ENCODE data around the gene S100P. TPM values are rescaled to one million over a fixed set of nuclear protein-coding genes. Genes with fewer than 3 reads are reported as not detected.

S100P gene
- total RNA-seq, 3 donors from 2014 or later = 15.7 to 189 (median 70.4) TPM

DNA sequence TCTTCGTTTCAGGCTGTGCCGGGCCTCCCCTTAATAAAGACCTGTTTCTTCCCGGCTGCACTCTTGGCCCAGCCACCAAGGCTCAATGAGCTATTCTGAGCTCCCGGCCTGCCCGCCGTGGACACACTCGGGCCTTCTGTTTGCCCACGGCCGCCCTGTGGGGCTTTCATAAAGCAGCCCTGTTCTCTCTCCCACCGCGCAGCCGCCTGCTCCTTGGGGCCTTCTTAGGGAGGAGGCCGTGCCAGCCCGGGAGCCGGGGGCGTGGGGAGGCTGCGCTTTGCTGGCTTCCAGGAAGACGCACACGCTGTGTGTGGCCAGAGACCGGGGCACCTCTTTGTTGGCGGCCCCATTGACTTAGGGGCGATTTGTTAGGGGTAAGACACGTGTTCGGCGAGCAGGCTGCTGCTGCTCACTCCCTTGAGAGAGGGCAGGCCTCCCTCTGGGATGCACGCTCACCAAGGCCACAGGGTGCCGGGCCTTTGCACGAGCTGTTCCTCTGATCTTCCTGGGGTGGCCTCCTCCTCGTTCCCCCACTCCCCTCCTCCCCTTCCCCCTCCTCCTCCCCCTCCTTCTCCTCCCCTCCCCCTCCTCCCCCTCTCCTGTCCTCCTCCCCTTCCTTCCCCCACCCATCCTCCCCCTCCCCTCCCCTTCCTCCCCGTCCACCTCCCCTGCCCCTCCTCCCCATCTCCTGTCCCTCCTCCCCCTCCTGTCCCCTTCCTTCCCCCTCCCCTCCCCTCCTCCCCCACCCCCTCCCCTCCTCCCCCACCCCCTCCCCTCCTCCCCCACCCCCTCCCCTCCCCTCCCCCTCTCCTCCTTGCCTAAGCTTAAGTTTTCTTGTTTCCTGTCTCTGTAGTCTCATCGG, 33.6 kb downstream of the S100P start:
- no peaks in the 10 kb centered on the region for H3K9me3 ChIP-seq
- no peaks in the 10 kb centered on the region for H3K36me3 ChIP-seq (ENCODE audit: low read depth)
- H3K4me1 ChIP-seq (ENCODE audit: low read depth) = no peaks in the 10 kb centered on the region
- H3K4me3 ChIP-seq = no peak overlapping the region
- TF ChIP-seq, protein P1, sequence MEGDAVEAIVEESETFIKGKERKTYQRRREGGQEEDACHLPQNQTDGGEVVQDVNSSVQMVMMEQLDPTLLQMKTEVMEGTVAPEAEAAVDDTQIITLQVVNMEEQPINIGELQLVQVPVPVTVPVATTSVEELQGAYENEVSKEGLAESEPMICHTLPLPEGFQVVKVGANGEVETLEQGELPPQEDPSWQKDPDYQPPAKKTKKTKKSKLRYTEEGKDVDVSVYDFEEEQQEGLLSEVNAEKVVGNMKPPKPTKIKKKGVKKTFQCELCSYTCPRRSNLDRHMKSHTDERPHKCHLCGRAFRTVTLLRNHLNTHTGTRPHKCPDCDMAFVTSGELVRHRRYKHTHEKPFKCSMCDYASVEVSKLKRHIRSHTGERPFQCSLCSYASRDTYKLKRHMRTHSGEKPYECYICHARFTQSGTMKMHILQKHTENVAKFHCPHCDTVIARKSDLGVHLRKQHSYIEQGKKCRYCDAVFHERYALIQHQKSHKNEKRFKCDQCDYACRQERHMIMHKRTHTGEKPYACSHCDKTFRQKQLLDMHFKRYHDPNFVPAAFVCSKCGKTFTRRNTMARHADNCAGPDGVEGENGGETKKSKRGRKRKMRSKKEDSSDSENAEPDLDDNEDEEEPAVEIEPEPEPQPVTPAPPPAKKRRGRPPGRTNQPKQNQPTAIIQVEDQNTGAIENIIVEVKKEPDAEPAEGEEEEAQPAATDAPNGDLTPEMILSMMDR (IDR thresholded peaks at IDR 0.05) = no peak
- no peak for ATAC-seq
- intact Hi-C loops (cut with DNase I, micrococcal nuclease) = no loop called here
- DNase-seq = no peak

DNA sequence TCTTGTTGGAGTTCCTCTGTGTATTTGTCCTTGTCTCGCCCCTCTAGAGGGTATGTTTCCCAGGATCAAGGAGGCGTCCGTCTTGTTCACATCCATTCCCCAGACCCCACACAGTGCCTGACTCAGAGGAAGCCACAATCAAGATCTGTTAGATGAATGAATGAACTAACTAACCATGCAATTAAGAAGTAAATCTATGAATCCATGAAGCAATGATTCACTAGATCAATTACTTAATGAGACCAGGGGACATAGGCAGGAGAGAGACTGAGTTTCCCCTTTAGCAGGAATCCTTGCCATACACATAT, 34.2 kb downstream of the S100P start:
- Histone ChIP-seq H3K9me3 (no peaks in the 10 kb centered on the region), H3K36me3 (ENCODE audit: low read depth) (no peaks in the 10 kb centered on the region), H3K4me3 (no peak overlapping the region), H3K4me1 (ENCODE audit: low read depth) (no peaks in the 10 kb centered on the region)
- DNase-seq (no peak), ATAC-seq (no peak)
- intact Hi-C loops (cut with DNase I, micrococcal nuclease) = no loop called here
- TF ChIP-seq, protein P1 (IDR thresholded peaks at IDR 0.05) = no peak

DNA sequence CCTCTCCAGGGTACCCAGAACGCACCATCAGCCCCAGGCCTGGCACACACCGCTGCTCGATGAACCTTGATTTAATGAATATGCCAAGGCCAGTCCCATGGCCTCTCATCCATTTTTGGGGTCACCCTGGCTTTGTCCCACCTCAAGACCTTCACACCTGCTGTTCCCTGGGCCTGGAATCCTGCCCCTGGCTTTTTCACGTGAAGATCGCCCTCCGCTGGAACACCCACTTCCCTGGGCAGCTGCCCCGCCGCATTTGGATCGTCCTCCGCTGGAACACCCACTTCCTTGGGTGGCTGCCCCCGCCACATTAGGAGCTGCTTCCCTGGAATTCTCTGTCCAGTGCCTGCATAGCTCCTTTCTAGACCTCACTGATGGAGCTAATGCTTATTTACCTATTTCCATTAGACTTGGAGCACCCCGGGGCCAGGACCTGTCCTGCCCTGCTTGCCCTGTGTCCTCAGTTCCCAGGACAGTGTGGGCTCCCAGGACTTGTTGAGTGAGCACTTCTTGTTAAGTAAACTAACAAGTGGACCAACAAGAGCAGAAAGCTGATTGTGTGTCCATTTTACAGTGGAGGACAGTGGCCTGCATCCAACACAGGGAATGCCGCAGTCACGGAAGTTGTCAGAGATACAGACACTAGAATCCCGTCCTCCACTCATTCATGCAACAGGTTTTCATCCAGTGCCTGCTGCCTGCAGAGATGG, 34.8 kb downstream of the S100P start:
- TF ChIP-seq, protein P1 (IDR thresholded peaks at IDR 0.05) = no peak
- H3K36me3 ChIP-seq (ENCODE audit: low read depth) = no peaks in the 10 kb centered on the region
- intact Hi-C loops (cut with DNase I, micrococcal nuclease) = no loop called here
- H3K4me1 ChIP-seq (ENCODE audit: low read depth) = no peaks in the 10 kb centered on the region
- no peak for DNase-seq
- no peaks in the 10 kb centered on the region for H3K9me3 ChIP-seq
- no peak for ATAC-seq
- H3K4me3 ChIP-seq = no peak overlapping the region

DNA sequence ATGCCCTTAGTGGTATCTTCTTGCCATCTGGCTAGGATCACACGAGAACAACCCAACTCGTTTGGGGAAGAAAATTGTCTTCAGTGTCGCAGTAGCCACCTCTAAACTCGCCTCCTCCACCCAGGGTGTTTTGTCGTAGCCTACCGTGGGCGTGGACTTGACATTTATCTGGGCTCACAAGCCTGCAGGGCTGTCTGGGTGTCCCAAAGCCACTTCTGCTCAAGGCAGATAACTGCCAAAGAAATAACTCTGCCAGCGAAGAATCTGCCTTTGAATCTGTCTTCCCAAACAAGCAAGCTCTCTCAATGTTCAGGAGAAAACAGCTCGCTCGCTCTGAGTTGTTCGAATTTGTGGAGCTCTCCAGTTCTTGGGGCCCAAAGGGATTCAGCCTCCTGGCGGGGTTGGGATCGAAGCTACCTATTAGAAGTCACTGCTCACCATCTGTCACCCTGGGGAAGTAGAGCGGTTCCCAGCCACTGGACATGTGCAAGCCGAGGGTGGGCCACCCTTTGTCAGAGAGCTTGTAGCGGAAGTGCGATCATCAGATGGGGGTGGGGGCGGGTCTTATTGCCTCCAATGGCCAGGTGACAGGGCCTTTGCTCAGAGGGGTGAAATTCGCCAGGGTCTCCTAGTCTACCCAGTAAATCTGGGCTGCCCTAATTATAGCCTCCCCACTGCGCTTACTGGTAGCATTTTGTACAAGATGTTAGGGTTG, 37.1 kb downstream of the S100P start:
- H3K4me3 ChIP-seq = no peak overlapping the region
- TF ChIP-seq, protein P1 (IDR thresholded peaks at IDR 0.05) = no peak
- H3K9me3 ChIP-seq = no peaks in the 10 kb centered on the region
- DNase-seq = no peak
- H3K36me3 ChIP-seq (ENCODE audit: low read depth) = no peaks in the 10 kb centered on the region
- H3K4me1 ChIP-seq (ENCODE audit: low read depth) = no peaks in the 10 kb centered on the region
- intact Hi-C loops (cut with DNase I, micrococcal nuclease) = no loop called here
- ATAC-seq = no peak

DNA sequence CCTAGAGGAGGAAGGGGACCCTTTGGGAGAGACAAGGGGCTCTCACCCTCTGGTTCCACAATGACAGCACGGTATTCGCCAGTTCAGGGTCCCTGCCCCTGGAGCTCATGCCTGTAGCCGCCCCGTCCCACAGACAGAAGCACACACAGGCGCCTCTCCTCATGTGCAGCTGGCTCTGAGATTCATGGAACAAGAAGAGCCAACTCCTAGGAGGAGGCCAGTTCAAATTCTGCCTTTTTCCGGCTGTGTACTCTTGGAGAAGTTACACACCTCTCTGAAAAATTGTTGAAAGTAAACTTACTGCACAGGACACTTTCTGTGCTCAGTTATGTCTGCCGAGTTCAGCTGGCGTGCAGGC, 37.6 kb downstream of the S100P start:
- no peak for ATAC-seq

More for the DNA sequence above, 37.6 kb downstream of the S100P start:
- Histone ChIP-seq H3K36me3 (ENCODE audit: low read depth) (no peaks in the 10 kb centered on the region), H3K4me3 (no peak overlapping the region), H3K9me3 (no peaks in the 10 kb centered on the region), H3K4me1 (ENCODE audit: low read depth) (no peaks in the 10 kb centered on the region)
- TF ChIP-seq, protein P1 (IDR thresholded peaks at IDR 0.05) = no peak
- DNase-seq = no peak
- intact Hi-C loops (cut with DNase I, micrococcal nuclease) = no loop called here
